ENCODE results near the gene RNU1-3. TPM values are rescaled to one million over a fixed set of nuclear protein-coding genes. Genes with fewer than 3 reads are reported as not detected.
"Not testable (repeated sequence)": the region's sequence is repeated elsewhere in the genome, so short reads cannot be mapped to it uniquely, and the experiment has no call there.

Gene RNU1-3
- total and polyA plus RNA-seq, 2 donors (not counting 1 experiment from before 2014, with no cell fraction given): 4,377 TPM; not detected in 1

DNA sequence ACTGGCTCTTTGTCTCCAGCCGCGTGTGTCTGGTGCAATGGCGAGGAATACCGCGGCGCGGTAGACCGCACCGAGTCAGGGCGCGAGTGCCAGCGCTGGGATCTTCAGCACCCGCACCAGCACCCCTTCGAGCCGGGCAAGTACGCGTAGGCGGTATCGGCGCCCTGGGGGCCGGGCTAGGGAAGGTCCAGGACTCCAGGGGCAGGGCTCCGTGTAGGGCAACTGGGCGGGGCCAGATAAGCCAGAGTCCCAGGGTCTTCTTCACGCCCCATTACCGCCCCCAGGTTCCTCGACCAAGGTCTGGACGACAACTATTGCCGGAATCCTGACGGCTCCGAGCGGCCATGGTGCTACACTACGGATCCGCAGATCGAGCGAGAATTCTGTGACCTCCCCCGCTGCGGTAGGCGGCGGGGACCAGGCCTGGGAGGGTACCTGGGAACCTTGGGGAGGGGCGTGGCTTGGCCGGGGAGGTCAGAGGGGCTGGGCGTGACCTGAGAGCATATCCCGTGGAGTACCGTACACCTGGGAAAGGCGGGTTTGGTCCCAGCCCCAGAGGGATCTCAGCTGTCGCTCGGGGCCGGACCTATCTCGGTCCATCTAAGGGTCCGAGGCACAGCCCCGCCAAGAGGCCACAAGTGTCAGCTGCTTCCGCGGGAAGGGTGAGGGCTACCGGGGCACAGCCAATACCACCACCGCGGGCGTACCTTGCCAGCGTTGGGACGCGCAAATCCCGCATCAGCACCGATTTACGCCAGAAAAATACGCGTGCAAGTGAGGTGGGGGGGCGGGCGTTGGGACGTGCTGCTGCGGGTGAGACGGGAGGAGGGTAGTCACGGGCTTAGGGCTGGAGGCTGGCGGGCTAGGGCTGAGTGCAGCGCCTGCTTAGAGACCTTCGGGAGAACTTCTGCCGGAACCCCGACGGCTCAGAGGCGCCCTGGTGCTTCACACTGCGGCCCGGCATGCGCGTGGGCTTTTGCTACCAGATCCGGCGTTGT lies 19.3 kb downstream of the RNU1-3 start:
- Histone ChIP-seq H2AFZ (ENCODE audit: insufficient read depth, low read depth, low read length, poor library complexity, severe bottlenecking) (peak overlapping the region; percentile 48), H4K20me1 (ENCODE audit: control insufficient read depth, insufficient read depth, low read length, poor library complexity, severe bottlenecking) (peaks cover 12% of the 10 kb centered on the region), H3K4me2 (replicated peaks; ENCODE audit: low read depth, low read length, poor library complexity, severe bottlenecking) (peak overlapping the region; percentile 44), H3K4me3 (ENCODE audit: control extremely low read depth in 1 of 5, extremely low read depth in 1 of 5, insufficient read depth in 1 of 5, low read depth in 2 of 5, low read length in 4 of 5) (peak overlapping the region in 3 of 5 experiments; percentile 14 to 43 (median 25)), H3K4me1 (ENCODE audit: control insufficient read depth in 2 of 2, insufficient read depth in 2 of 2, low read length in 2 of 2) (peaks cover 24 to 37% of the 10 kb centered on the region in 2 donors), H3K79me2 (ENCODE audit: control insufficient read depth, insufficient read depth, low read length) (peaks cover 29% of the 10 kb centered on the region)
- H3K9me3 ChIP-seq (ENCODE audit: control extremely low read depth in 1 of 3, control insufficient read depth in 2 of 3, insufficient read depth in 1 of 3, low read length in 2 of 3); H3K36me3 ChIP-seq (replicated peaks in 1 of 2; ENCODE audit: control extremely low read depth in 1 of 2, control insufficient read depth in 1 of 2, extremely low read depth in 1 of 2, insufficient read depth in 2 of 2, low read length in 1 of 2); H3K9me3 Mint-ChIP-seq (ENCODE audit: insufficient read depth); H3K27me3 ChIP-seq (replicated peaks in 1 of 4; ENCODE audit: control extremely low read depth in 1 of 4, control insufficient read depth in 3 of 4, insufficient read depth in 4 of 4, low read length in 3 of 4); H3K9ac ChIP-seq (ENCODE audit: low read length); H3K27ac ChIP-seq (ENCODE audit: low read length in 2 of 2); DNase-seq; H3K27me3 Mint-ChIP-seq; H3K4me1 Mint-ChIP-seq; CTCF ChIA-PET; POLR2A ChIA-PET: not testable (repeated sequence)
- intact Hi-C loops (cut with micrococcal nuclease): loop anchor here (10.0 kb wide), 2 partner anchors 283 to 1123 kb away; partner anchors contain the start of genes CASP9, DNAJC16 and SZRD1
- WGBS (ENCODE audit: insufficient coverage): 13% methylated on average over 25 of the region's 84 CpGs
- peak; percentile 4 for ATAC-seq (ENCODE audit: low read depth)
- Mint-ChIP-seq H3K4me3 (peak overlapping the region; percentile 79), H3K27ac (peak overlapping the region; percentile 37)

DNA sequence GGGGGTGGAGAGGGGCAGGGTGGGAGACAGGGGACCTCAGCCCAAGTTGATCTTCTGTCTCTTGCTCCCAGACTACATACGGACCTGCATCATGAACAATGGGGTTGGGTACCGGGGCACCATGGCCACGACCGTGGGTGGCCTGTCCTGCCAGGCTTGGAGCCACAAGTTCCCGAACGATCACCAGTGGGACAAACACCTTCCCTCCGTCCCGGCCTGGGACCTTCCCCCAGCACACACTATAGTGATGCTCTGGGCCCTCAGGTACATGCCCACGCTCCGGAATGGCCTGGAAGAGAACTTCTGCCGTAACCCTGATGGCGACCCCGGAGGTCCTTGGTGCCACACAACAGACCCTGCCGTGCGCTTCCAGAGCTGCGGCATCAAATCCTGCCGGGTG lies 20.0 kb downstream of the RNU1-3 start:
- H3K27me3 Mint-ChIP-seq; H3K27me3 ChIP-seq (replicated peaks in 1 of 4; ENCODE audit: control extremely low read depth in 1 of 4, control insufficient read depth in 3 of 4, insufficient read depth in 4 of 4, low read length in 3 of 4); H3K27ac Mint-ChIP-seq; H3K9ac ChIP-seq (ENCODE audit: low read length); ATAC-seq (ENCODE audit: low read depth); H2AFZ ChIP-seq (ENCODE audit: insufficient read depth, low read depth, low read length, poor library complexity, severe bottlenecking); H3K27ac ChIP-seq (ENCODE audit: low read length in 2 of 2); H3K4me2 ChIP-seq (replicated peaks; ENCODE audit: low read depth, low read length, poor library complexity, severe bottlenecking); H3K9me3 Mint-ChIP-seq (ENCODE audit: insufficient read depth); H3K4me3 ChIP-seq (ENCODE audit: control extremely low read depth in 1 of 5, extremely low read depth in 1 of 5, insufficient read depth in 1 of 5, low read depth in 2 of 5, low read length in 4 of 5); H3K4me3 Mint-ChIP-seq; CTCF ChIA-PET; DNase-seq; H3K4me1 Mint-ChIP-seq; H3K36me3 ChIP-seq (replicated peaks in 1 of 2; ENCODE audit: control extremely low read depth in 1 of 2, control insufficient read depth in 1 of 2, extremely low read depth in 1 of 2, insufficient read depth in 2 of 2, low read length in 1 of 2); POLR2A ChIA-PET; H3K9me3 ChIP-seq (ENCODE audit: control extremely low read depth in 1 of 3, control insufficient read depth in 2 of 3, insufficient read depth in 1 of 3, low read length in 2 of 3): not testable (repeated sequence)
- intact Hi-C loops (cut with micrococcal nuclease): loop anchor here (10.0 kb wide), 2 partner anchors 282 to 1122 kb away; partner anchors contain the start of genes CASP9, DNAJC16 and SZRD1
- Histone ChIP-seq H3K4me1 (ENCODE audit: control insufficient read depth in 2 of 2, insufficient read depth in 2 of 2, low read length in 2 of 2) (peaks cover 29 to 44% of the 10 kb centered on the region in 2 donors), H4K20me1 (ENCODE audit: control insufficient read depth, insufficient read depth, low read length, poor library complexity, severe bottlenecking) (peaks cover 12% of the 10 kb centered on the region), H3K79me2 (ENCODE audit: control insufficient read depth, insufficient read depth, low read length) (peaks cover 33% of the 10 kb centered on the region)
- no CpG with 5 or more reads among the region's 17 CpGs for WGBS (ENCODE audit: insufficient coverage)

DNA sequence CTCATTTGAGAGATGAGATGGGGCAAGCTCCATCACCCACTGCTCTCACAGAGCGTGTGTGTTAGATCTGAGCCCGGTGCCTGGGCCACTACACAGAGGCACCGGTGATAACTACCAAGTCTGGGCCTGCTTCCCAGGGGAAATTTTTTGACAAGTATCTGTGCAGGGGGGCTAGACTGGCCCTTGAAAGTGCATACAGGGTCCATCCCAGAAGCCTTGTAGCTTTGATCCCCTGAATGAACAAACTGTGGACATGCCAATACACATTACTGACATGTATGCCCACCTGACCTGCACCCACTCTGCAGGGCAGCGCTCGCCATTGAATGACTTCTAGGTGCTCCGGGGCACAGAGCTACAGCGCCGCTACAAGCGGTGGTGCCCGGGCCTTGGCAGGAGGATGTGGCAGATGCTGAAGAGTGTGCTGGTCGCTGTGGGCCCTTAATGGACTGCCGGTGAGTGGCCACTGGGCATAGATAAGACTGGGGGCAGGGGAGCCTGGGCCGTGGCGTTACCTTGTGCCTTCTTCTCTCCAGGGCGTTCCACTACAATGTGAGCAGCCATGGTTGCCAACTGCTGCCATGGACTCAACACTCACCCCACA lies 20.6 kb downstream of the RNU1-3 start:
- H3K9me3 ChIP-seq (ENCODE audit: control extremely low read depth in 1 of 3, control insufficient read depth in 2 of 3, insufficient read depth in 1 of 3, low read length in 2 of 3); CTCF ChIA-PET; H3K36me3 ChIP-seq (replicated peaks in 1 of 2; ENCODE audit: control extremely low read depth in 1 of 2, control insufficient read depth in 1 of 2, extremely low read depth in 1 of 2, insufficient read depth in 2 of 2, low read length in 1 of 2); H3K4me1 Mint-ChIP-seq; H3K4me3 ChIP-seq (ENCODE audit: control extremely low read depth in 1 of 5, extremely low read depth in 1 of 5, insufficient read depth in 1 of 5, low read depth in 2 of 5, low read length in 4 of 5); H3K4me3 Mint-ChIP-seq; H3K9me3 Mint-ChIP-seq (ENCODE audit: insufficient read depth); H2AFZ ChIP-seq (ENCODE audit: insufficient read depth, low read depth, low read length, poor library complexity, severe bottlenecking); H3K27me3 Mint-ChIP-seq; POLR2A ChIA-PET; ATAC-seq (ENCODE audit: low read depth); H3K4me2 ChIP-seq (replicated peaks; ENCODE audit: low read depth, low read length, poor library complexity, severe bottlenecking); H3K27ac ChIP-seq (ENCODE audit: low read length in 2 of 2); DNase-seq; H3K9ac ChIP-seq (ENCODE audit: low read length); H3K27me3 ChIP-seq (replicated peaks in 1 of 4; ENCODE audit: control extremely low read depth in 1 of 4, control insufficient read depth in 3 of 4, insufficient read depth in 4 of 4, low read length in 3 of 4): not testable (repeated sequence)
- Histone ChIP-seq H3K79me2 (ENCODE audit: control insufficient read depth, insufficient read depth, low read length) (peaks cover 37% of the 10 kb centered on the region), H3K4me1 (ENCODE audit: control insufficient read depth in 2 of 2, insufficient read depth in 2 of 2, low read length in 2 of 2) (peaks cover 29 to 44% of the 10 kb centered on the region in 2 donors), H4K20me1 (ENCODE audit: control insufficient read depth, insufficient read depth, low read length, poor library complexity, severe bottlenecking) (peaks cover 12% of the 10 kb centered on the region)
- intact Hi-C loops (cut with micrococcal nuclease): loop anchor here (10.0 kb wide), 2 partner anchors 281 to 1121 kb away; partner anchors contain the start of genes CASP9, DNAJC16 and SZRD1
- whole genome bisulfite sequencing (ENCODE audit: insufficient coverage): 98% methylated on average over 15 of the region's 15 CpGs
- H3K27ac Mint-ChIP-seq: peak overlapping the region; percentile 64
